ENCODE results near the gene SOX5.
"Not testable (repeated sequence)": the region's sequence is repeated elsewhere in the genome, so short reads cannot be mapped to it uniquely, and the experiment has no call there.

The SOX5 gene

GRCh38 chr12:23880988-23881387, 68.5 kb downstream of the SOX5 start:
- H3K4me3 ChIP-seq (ENCODE audit: low read depth, low read length): no peak overlapping the region
- DNase-seq (ENCODE audit: low read depth): no peak
- no peak for TF ChIP-seq CTCF (IDR thresholded peaks at IDR 0.05; ENCODE audit: low read depth, low read length, missing control alignments)

- not testable (repeated sequence) for H3K4me3 ChIP-seq (ENCODE audit: low read depth, low read length); DNase-seq (ENCODE audit: low read depth)
These were observed 72.9 kb downstream of the SOX5 start for GRCh38 chr12:23876618-23877017.

GRCh38 chr12:23867794-23868193, 81.7 kb downstream of the SOX5 start:
- no peak for TF ChIP-seq CTCF (IDR thresholded peaks at IDR 0.05; ENCODE audit: low read depth, low read length, missing control alignments)
- DNase-seq (ENCODE audit: low read depth): no peak
- no peak overlapping the region for H3K4me3 ChIP-seq (ENCODE audit: low read depth, low read length)

- TF ChIP-seq CTCF (IDR thresholded peaks at IDR 0.05; ENCODE audit: low read depth, low read length, missing control alignments): no peak
- no peak overlapping the region for H3K4me3 ChIP-seq (ENCODE audit: low read depth, low read length)
- no peak for DNase-seq (ENCODE audit: low read depth)
These were observed 86.8 kb downstream of the SOX5 start for GRCh38 chr12:23862701-23863100.

GRCh38 chr12:23860019-23860418, 89.5 kb downstream of the SOX5 start:
- H3K4me3 ChIP-seq (ENCODE audit: low read depth, low read length): no peak overlapping the region
- no peak for DNase-seq (ENCODE audit: low read depth)
- no peak for TF ChIP-seq CTCF (IDR thresholded peaks at IDR 0.05; ENCODE audit: low read depth, low read length, missing control alignments)

GRCh38 chr12:23857178-23857577, 92.3 kb downstream of the SOX5 start:
- no peak for DNase-seq (ENCODE audit: low read depth)
- no peak for TF ChIP-seq CTCF (IDR thresholded peaks at IDR 0.05; ENCODE audit: low read depth, low read length, missing control alignments)
- no peak overlapping the region for H3K4me3 ChIP-seq (ENCODE audit: low read depth, low read length)

- DNase-seq (ENCODE audit: low read depth): no peak
- H3K4me3 ChIP-seq (ENCODE audit: low read depth, low read length): no peak overlapping the region
- TF ChIP-seq CTCF (IDR thresholded peaks at IDR 0.05; ENCODE audit: low read depth, low read length, missing control alignments): no peak
These were observed 93.7 kb downstream of the SOX5 start for GRCh38 chr12:23855813-23856212.

- DNase-seq (ENCODE audit: low read depth): no peak
- no peak overlapping the region for H3K4me3 ChIP-seq (ENCODE audit: low read depth, low read length)
- no peak for TF ChIP-seq CTCF (IDR thresholded peaks at IDR 0.05; ENCODE audit: low read depth, low read length, missing control alignments)
These were observed 94.9 kb downstream of the SOX5 start for GRCh38 chr12:23854598-23854997.

Data from GM12864 (cell line).